Parathyroid adenoma (tissue), 2 donors: Measurements from ENCODE around the gene EID2.
A peak's percentile ranks its signal among the peaks of the same experiment; 100 is the strongest.

ENCODE experiments used
- H2AFZ ChIP-seq: fragments of 300-600 bp; sonication (generic); one replicate; pipeline ENCODE4 v1.7.0; 2017; ENCODE audit warnings: antibody characterized with exemption, mild to moderate bottlenecking
- H3K27ac ChIP-seq: fragments of 300-600 bp; sonication (generic); one replicate; pipeline ENCODE4 v1.7.0; 2017
- H3K27me3 ChIP-seq: fragments of 300-600 bp; sonication (generic); one replicate; pipeline ENCODE4 v1.7.0; 2017; ENCODE audit warnings: low read length; ENCODE audit not compliant: control insufficient read depth, insufficient read depth
- H3K36me3 ChIP-seq: fragments of 300-600 bp; sonication (generic); one replicate; pipeline ENCODE4 v1.7.0; 2017; ENCODE audit warnings: low read length; ENCODE audit not compliant: control insufficient read depth, insufficient read depth
- H3K4me1 ChIP-seq: fragments of 300-600 bp; sonication (generic); one replicate; pipeline ENCODE4 v1.7.0; 2017; ENCODE audit warnings: control low read depth
- H3K4me2 ChIP-seq: fragments of 300-600 bp; sonication (generic); one replicate; pipeline ENCODE4 v1.7.0; 2017; ENCODE audit warnings: low read length
- H3K4me3 ChIP-seq: fragments of 300-600 bp; sonication (generic); one replicate; pipeline ENCODE4 v1.7.0; 2017; ENCODE audit warnings: low read depth, low read length
- H3K79me2 ChIP-seq: fragments of 300-600 bp; sonication (generic); one replicate; pipeline ENCODE4 v1.7.0; 2017; ENCODE audit warnings: control low read depth
- H3K9ac ChIP-seq: fragments of 300-600 bp; sonication (generic); one replicate; pipeline ENCODE4 v1.7.0; 2017; ENCODE audit warnings: mild to moderate bottlenecking
- H3K9me3 ChIP-seq: fragments of 300-600 bp; sonication (generic); one replicate; pipeline ENCODE4 v1.7.0; 2017; ENCODE audit warnings: low read length; ENCODE audit not compliant: control insufficient read depth
- TF ChIP-seq, protein P1 (sequence below): fragments of 300-600 bp; sonication (generic); IDR thresholded peaks from one replicate; pipeline ENCODE4 v1.7.0; 2017; ENCODE audit warnings: antibody characterized with exemption, mild to moderate bottlenecking
- donor health status: primary hyperparathyroidism.

EID2 gene

DNA sequence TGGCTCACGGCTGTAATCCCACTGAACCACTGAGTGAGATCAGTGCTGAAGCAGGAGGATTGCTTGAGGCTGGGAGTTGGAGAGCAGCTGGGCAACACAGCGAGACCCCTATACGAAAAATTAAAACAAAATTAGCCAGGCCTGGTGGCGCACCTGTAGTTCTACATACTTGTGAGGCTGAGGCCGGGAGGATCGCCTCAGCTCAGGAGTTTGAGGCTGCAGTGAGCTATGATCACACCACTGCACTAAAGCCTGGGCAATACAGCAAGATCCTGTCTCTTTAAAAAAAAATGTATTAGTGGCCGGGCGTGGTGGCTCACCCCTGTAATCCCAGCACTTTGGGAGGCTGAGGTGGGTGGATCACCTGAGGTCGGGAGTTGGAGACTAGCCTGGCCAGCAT is 31.3 kb downstream of the EID2 start:
- no peak overlapping the region for H2AFZ ChIP-seq
- H3K4me1 ChIP-seq, result peaks cover 6% of the 10 kb centered on the region
- H3K27ac ChIP-seq, result no peak overlapping the region
- no peak overlapping the region for H3K9ac ChIP-seq
- H3K4me3 ChIP-seq, result no peak overlapping the region
- no peak overlapping the region for H3K4me2 ChIP-seq
- H3K36me3 ChIP-seq, result no peaks in the 10 kb centered on the region
- no peaks in the 10 kb centered on the region for H3K9me3 ChIP-seq
- no peaks in the 10 kb centered on the region for H3K79me2 ChIP-seq
- H3K27me3 ChIP-seq, result no peaks in the 10 kb centered on the region
- TF ChIP-seq, protein P1, sequence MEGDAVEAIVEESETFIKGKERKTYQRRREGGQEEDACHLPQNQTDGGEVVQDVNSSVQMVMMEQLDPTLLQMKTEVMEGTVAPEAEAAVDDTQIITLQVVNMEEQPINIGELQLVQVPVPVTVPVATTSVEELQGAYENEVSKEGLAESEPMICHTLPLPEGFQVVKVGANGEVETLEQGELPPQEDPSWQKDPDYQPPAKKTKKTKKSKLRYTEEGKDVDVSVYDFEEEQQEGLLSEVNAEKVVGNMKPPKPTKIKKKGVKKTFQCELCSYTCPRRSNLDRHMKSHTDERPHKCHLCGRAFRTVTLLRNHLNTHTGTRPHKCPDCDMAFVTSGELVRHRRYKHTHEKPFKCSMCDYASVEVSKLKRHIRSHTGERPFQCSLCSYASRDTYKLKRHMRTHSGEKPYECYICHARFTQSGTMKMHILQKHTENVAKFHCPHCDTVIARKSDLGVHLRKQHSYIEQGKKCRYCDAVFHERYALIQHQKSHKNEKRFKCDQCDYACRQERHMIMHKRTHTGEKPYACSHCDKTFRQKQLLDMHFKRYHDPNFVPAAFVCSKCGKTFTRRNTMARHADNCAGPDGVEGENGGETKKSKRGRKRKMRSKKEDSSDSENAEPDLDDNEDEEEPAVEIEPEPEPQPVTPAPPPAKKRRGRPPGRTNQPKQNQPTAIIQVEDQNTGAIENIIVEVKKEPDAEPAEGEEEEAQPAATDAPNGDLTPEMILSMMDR, result no peak

DNA sequence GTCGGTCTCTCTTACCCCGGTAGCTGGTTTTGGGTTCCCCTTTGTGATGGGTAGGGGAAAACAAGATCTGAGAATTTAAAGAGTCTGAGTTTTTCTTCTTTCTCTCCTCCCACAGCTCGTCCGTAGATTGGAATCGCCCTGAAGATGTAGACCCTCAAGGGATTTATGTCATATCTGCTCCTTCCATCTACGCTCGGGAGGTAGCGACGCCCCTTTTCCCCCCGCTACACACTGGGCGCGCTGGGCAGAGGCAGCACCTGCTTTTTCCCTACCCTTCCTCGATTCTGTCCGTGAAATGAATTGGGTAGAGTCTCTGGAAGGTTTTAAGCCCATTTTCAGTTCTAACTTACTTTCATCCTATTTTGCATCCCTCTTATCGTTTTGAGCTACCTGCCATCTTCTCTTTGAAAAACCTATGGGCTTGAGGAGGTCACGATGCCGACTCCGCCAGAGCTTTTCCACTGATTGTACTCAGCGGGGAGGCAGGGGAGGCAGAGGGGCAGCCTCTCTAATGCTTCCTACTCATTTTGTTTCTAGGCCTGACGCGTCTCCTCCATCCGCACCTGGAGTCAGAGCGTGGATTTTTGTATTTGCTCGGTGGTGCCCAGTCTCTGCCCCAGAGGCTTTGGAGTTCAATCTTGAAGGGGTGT is 32.1 kb downstream of the EID2 start:
- Histone ChIP-seq H3K4me2 (peak overlapping the region; percentile 88), H2AFZ (peak overlapping the region; percentile 86), H3K27me3 (no peaks in the 10 kb centered on the region), H3K9me3 (no peaks in the 10 kb centered on the region), H3K9ac (no peak overlapping the region), H3K27ac (no peak overlapping the region), H3K4me3 (peak overlapping the region; percentile 62), H3K36me3 (no peaks in the 10 kb centered on the region), H3K4me1 (peaks cover 6% of the 10 kb centered on the region), H3K79me2 (no peaks in the 10 kb centered on the region)
- TF ChIP-seq, protein P1, result no peak

DNA sequence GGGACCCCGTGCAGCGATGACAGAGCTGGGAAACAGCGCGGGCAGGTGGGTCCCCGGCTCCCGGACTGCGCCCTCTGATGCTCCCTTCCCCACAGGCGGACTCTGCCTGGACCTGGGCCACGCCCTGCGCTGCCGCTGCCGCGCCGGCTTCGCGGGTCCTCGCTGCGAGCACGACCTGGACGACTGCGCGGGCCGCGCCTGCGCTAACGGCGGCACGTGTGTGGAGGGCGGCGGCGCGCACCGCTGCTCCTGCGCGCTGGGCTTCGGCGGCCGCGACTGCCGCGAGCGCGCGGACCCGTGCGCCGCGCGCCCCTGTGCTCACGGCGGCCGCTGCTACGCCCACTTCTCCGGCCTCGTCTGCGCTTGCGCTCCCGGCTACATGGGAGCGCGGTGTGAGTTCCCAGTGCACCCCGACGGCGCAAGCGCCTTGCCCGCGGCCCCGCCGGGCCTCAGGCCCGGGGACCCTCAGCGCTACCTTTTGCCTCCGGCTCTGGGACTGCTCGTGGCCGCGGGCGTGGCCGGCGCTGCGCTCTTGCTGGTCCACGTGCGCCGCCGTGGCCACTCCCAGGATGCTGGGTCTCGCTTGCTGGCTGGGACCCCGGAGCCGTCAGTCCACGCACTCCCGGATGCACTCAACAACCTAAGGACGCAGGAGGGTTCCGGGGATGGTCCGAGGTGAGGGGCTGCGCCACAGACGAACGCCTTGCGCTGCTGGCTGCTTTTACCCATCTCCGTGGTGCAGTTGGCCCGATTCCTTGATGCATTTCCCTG is 32.8 kb downstream of the EID2 start:
- H3K4me2 ChIP-seq, result peak overlapping the region; percentile 88

DNA sequence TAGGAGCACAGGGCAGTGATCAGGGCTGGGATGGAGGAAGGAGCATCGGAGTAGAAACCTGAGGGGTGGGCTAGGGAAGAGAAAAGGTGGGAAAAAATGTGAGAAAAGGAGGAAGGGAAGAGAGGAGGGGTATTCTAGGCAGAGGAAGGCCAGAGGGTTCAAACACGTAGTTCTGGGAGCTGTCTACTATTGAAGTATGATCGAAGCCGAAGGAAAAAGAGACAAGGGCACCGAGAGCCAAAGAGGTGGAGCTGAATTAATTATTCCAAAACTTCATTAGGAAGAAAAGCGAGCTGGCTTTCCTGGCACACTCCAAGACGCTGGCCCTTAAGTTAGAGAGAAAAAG is 33.4 kb downstream of the EID2 start:
- H3K27ac ChIP-seq, result no peak overlapping the region
- TF ChIP-seq, protein P1, result no peak
- H3K9me3 ChIP-seq, result no peaks in the 10 kb centered on the region
- H3K4me1 ChIP-seq, result peaks cover 6% of the 10 kb centered on the region
- H3K27me3 ChIP-seq, result no peaks in the 10 kb centered on the region
- no peak overlapping the region for H3K9ac ChIP-seq
- H3K4me2 ChIP-seq, result peak overlapping the region; percentile 64
- peak overlapping the region; percentile 73 for H2AFZ ChIP-seq
- H3K4me3 ChIP-seq, result peak overlapping the region; percentile 35
- no peaks in the 10 kb centered on the region for H3K79me2 ChIP-seq
- H3K36me3 ChIP-seq, result no peaks in the 10 kb centered on the region

More for the DNA sequence above, 32.8 kb downstream of the EID2 start:
- Histone ChIP-seq H3K9me3 (no peaks in the 10 kb centered on the region), H3K4me3 (peak overlapping the region; percentile 62), H2AFZ (peak overlapping the region; percentile 86), H3K9ac (no peak overlapping the region), H3K27me3 (no peaks in the 10 kb centered on the region), H3K36me3 (no peaks in the 10 kb centered on the region), H3K27ac (no peak overlapping the region), H3K79me2 (no peaks in the 10 kb centered on the region), H3K4me1 (peaks cover 6% of the 10 kb centered on the region)
- TF ChIP-seq, protein P1, result no peak
